NOMO-1 treated with DMSO at 0.1 percent for 48 hours (cell line): ENCODE measurements around the gene ITPK1.
"Not testable (repeated sequence)": the region's sequence is repeated elsewhere in the genome, so short reads cannot be mapped to it uniquely, and the experiment has no call there.

Experiments
- DNase-seq: peaks from one replicate; lab custom pipeline; 2025; ENCODE audit not compliant: unreplicated experiment; lab: John Stamatoyannopoulos, UW

Gene ITPK1

DNA sequence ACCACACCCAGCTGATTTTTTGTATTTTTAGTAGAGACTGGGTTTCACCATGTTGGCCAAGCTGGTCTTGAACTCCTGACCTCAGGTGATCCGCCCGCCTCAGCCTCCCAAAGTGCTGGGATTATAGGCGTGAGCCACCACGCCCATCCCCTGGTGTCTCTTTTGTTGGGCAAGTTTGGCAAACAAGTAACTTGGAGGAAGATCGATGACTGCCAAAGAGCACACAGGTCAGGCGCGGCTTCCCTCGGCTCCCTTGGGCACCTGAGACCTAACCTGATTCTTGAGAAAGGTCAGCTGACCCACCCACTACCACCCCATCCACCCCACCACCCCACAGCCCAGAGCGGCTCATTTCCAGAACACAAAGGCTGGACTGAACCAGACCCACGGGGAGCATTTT is 9.9 kb downstream of the ITPK1 start:
- not testable (repeated sequence) for DNase-seq

DNA sequence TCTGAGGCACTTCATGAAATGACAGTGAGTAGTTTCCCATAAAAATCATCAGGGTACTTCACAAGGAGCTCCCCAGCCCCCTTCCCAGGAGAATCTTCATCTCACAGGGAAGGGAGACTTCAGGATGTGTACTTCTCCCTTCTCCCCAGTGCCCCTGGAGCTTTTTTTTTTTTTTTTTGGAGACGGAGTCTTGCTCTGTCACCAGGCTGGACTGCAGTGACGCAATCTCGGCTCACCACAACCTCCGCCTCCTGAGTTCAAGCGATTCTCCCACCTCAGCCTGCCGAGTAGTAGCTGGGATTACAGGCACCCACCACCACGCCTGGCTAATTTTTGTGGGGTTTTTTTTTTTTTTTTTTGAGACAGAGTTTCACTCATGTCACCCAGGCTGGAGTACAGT is 10.4 kb downstream of the ITPK1 start:
- peak; percentile 59 for DNase-seq

DNA sequence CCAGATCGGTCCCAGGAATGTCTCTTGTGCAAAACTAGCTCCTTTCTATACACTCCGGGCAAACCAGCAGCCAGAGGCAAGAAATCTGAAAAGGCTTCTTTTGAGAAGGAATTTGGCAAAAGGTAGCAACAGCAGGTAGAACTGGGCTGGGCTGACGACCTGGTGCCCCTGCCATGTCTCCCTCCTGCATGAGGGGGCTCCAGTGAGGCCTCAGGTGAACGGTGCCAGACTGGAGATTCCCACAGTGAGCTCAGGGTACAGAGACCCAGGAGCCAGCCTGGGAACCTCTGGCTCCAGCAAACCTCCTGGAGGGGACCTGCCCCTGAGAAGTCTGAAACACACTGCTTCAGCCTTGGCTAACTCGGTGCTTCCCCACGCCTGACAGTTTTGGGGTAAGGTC is 10.8 kb downstream of the ITPK1 start:
- no peak for DNase-seq

DNA sequence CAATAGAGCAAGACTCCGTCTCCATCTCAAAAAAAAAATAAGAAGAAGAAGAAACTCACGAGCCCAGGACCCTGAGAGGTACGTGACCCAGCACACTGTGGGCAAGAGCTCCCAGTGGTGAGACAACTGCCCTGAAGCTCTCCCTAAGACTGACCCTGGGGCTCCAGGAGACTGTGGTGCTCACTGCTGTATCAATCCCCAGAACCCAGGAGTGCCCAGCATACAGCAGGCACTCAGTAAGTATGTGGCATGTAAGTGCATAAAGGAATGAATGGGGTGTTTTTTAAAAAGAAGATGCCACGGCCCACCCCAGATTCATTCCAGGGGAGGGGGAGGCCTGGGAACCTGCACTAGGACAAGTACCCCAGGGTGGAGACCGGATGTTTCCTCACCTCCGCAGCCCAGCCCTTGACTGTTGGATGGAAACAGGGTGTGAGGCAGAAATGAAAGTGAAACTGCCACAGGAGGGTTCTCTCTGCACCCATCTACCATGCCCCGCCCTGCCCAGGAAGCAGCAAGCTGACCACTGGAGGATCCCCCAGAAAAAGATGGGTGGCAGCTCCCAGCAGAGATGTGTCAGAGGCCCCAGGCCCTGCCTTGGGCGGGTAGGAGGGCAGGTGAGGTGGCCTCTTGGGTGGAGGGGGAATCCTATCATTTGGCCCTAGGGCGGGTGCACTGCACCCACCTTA is 12.2 kb downstream of the ITPK1 start:
- DNase-seq = peak; percentile 74

DNA sequence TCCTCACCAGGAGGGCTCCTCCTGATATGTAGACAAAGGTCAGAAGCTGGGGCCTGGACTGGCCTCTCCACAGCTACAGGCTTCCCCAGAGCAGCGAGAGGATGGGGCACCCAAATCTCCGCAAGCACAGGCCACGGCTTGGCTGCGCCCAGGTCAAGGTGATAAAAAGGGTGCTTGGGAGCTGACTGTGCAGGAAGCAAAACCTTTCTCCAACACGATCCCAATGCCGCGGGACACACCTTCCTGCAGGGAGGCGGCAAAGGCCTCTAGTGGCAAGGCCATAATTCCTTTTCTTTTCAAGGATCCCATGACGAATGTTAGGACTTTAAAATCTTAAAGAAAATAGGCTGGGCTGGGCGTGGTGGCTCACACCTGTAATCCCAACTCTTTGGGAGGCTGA is 13.6 kb downstream of the ITPK1 start:
- no peak for DNase-seq

DNA sequence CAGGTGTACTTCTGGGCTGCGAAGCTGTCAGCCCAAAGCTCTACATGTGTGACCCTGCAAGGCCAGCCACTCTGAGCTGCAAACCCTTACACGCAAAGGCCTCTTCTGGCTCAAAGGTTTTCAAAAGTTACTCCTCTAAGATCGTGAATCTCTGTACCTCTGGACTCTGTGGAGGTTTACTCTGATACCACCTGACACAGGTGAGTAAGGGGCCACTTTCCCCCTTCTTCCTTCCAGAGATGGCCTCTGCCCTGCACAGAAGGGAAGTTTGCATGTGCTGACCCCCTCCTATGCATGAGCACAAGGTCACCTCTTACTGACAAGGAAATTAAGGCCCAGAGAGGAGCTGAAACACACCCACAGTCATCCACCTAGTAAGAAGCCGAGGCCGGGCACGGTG is 14.5 kb downstream of the ITPK1 start:
- DNase-seq = no peak

DNA sequence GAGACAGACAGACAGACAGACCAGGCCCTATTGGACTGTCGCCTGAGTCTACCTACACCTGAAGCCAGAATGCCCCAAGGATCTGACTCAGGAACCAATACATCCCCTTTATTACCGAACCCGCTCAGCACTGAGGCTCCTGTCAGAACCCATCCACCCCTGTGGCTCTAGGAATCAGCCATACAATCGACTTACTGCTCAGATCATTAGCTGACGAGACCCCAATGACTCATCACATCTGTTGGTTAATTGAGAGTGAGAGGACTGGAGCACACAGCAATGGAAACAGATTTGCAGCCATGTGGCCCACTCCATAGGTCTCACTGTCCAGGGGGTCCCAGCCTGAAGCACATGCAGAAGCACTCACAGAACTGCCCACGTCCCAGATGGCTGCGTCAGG is 15.2 kb downstream of the ITPK1 start:
- no peak for DNase-seq

DNA sequence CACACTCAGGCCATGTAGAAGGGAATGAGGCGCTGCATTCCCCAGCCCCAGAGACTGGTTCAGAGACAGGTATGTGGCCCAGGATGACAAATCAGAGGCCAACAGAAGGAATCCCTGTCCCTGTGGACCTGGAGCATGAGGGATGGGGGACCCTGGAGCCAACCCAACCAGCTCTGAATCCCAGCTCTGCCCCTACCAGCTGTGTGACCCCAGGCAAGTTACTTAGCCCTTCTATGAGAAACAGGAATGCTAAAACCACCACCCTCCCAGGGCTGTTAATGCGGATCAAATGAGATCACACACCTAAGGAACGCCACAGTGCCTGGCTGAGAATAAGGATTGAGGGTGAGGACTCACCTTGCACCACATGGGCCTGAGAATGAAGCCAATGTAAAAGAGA is 15.6 kb downstream of the ITPK1 start:
- no peak for DNase-seq

DNA sequence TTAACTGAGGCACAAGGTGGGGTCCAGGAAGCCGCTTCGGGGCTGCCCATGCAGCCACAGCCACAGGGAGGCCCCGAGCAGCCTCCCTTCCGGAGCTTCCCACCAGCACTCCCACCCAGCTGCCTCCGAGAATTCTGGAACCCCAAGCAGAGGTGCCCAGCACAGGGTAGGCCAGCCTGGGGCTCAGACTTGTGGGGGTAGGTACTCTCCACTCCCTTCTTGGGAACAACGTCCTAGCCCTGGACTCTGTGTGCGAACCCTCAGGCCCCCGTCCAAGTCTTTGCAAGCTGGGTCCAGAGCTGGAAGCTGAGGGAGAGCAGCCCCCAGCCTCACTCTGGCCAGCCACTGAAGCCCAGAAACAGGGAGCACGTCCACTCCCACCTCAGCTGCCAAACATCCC is 16.1 kb downstream of the ITPK1 start:
- no peak for DNase-seq

DNA sequence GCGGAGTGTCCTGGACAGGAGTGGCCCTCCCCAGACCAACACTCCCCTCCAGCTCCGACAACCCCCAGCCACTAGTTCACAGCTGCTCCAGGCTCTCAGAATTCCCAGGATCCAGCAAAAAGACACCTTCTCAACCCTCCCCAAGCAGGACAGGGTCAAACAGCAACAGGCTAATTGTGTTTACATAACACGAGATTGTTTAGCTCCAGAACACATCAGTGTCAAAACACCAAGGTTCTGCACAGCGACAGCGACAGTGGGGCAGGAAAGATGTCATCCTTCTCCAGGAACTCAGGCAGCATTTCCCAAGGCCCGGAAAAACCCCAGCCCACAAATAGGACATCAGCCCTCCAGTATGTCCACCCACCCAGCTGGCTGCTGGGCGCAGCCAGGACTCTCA is 16.5 kb downstream of the ITPK1 start:
- DNase-seq = no peak

DNA sequence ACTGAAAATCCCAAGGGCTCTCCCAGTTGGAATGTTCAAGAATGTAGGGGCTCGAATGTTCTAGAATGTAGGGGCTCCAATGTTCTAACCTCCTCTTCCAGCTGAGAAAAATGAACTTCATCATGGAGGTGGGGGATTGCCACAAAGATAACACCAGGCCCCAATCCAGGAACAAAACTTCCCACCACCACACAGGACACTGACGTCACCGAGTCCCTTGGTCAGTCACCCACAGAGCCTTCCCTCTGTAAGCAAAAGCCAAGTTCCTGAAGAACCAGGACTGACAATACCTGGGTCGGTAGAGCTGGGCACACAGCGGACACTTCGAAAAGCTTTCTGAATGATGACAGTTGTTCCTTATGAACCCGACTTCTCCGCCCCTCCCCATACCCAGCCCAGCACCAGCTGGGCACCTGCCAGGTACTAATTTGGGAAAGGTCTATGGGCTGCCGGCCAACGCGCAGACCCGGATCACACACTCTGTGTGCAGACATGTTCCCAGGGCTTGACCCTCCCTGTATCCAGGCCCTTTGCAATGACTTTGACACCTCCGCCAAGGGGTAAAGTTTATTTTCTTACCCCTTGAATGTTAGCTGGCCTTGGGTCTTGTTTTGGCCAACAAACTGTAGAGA is 18.9 kb downstream of the ITPK1 start:
- DNase-seq = no peak

DNA sequence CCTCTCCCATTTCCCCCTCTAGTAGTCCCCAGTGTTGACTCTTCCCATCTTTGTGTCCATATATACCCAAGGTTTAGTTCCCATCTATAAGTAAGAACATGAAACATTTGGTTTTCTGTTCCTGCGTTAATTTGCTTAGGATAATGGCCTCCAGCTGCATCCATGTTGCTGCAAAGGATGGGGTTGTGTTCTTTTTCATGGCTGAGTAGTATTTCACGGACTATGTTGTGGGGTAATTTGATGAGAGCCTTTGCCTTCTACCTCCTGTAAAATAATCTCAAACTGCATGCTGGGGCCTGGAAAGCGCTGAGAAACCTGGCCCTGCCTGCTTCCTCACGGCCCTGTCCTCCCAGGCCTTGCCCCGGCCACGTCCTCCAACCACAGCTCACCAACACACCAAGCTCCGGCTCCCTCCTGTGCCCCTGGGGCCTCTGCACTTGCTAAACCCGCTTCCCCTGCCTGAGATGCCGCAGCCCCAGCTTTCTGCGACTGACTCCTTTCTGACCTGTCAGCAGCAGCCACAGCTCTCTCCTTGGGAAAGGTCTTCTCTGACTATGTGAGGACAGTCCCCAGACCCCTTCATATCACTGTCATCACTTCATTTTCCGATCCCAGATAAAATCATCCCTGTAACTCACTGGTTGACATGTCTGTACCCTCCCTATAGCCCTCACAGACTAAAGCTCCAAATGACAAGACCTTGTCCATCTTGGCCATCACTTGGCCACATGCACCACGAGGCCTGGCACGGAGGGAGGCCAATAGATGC is 19.8 kb downstream of the ITPK1 start:
- DNase-seq = no peak

DNA sequence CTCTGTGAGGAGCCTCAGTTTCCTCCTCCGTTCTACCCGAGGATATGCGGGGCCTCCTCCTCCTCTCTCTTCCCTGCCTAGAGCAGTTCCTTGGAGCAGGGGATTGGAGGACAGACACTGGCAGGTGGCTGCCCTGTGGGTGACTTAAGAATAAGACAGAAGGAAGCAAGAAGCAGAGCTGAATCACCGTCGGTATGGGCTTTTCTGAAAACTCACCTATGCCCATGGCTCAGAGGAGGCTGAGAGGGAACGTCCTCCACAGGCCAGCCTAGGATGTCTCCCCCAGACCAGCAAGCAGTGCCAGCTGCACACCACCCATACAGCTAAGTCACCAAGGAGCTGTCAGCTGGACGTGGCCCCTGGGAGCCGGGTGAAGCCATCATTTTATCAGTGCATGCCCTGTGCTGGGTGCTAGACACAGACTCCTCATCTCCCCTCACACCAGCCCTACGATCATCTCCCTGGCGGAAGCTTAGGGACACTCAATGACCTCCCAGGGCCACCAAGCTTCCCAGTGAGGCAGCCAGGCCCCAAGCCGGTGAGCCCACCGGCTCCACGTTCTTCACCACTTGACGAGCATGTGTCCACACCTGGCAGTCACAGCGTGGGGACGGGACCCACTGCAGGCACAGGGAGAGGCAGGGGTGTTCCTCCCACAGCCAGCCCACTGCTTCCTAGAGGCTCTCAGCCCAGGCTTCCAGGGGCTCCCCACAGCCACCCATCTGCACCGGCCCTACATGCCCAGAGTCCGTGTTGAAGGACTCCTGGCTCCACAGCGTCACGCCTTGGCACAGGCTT is 21.4 kb downstream of the ITPK1 start:
- no peak for DNase-seq

DNA sequence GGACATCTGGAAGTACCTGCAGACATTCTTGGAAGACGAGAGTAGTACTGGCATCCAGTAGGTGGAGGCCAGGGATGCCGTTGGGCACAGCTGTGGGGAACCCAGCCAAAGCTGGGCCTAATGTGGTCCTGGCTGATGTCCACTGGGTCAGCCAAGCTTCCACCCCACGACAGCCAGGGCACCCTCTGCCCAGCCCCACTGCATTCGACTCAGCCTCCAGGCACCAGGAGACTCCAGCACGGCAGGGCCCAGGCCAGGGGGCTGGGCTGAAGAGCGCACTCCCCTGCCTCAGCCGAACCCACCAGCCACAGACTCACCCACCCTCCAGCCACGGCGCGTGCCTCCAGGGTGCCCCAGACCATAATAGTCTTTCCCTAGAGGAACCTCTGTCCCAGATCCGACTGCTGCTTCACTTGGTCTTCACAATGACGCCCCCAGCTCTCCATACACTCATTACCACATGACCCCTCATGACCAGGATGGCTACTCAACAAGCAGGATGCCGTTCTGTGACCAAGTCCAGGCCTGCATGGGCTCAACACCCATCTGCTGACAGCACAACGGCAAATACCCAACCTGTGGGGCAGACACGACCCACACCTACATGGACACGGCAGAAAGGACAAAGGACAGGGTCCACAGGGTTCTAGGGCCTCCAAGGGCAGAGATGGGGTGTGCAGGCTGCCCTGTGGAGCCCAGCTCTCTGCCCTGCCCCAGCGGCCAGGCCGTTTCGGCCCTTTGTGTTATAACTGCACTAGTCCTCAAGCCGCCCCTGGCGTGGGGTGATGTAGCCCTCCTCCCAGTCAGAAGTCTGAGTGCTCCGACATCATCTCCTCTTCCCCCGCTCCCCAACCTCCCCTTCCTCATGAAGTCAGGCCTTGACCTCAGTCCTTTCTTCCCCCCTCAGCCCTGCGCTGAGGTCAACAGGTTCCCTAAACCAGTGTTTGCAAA is 22.8 kb downstream of the ITPK1 start:
- DNase-seq = no peak

DNA sequence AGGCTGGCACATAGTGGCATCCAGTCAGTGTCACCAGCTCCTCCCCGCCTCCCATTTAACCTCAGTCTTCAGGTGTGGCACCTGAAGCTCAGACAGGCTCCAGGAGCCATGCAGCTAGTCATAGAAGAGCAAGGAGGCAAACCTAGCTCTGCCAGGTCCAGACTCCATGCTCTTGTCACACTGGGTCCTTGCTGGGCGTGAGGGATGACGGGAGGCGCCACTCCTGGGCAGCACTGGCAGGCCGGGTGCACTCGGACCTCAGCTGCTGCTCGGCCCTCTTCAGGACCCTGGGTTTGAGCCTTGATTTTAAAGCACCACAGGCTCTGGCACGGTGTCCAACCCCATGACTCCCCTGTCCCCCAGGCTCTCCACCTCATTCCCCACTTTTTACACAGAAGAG is 24.1 kb downstream of the ITPK1 start:
- no peak for DNase-seq

DNA sequence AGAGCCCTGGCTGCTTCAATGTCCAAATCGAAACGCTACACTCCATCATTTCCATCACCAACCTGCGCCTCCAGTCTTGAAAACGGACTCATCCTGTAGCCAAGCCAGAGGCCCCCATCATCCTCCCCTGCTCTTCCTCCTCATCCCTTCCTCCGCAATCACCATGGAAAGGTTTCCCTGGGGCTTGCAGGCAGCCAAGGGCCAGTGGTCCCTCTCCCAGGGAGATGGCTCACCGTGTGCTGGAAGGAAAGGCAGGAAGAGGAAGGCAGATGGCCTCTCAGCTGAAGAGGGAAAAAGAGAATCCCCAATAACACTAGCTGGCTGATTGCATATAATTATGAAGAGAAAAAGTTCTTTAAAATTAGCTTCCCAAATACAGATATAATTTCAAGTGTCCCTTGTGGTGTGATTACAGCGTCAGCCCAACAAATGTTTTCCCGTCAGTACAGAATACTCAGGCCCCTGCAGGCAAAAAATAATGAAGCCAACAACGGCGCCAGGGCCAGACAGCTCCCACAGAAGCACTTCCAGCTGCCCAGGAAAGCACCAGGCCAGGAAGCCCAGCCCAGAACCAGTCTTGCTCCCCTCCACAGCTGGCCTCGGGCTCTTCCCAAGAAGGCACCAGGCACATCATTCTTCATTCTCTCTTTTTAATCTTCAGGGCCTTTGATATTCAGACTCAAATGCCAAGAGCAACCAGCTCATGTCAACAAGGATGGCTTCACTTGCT is 24.7 kb downstream of the ITPK1 start:
- DNase-seq = no peak

DNA sequence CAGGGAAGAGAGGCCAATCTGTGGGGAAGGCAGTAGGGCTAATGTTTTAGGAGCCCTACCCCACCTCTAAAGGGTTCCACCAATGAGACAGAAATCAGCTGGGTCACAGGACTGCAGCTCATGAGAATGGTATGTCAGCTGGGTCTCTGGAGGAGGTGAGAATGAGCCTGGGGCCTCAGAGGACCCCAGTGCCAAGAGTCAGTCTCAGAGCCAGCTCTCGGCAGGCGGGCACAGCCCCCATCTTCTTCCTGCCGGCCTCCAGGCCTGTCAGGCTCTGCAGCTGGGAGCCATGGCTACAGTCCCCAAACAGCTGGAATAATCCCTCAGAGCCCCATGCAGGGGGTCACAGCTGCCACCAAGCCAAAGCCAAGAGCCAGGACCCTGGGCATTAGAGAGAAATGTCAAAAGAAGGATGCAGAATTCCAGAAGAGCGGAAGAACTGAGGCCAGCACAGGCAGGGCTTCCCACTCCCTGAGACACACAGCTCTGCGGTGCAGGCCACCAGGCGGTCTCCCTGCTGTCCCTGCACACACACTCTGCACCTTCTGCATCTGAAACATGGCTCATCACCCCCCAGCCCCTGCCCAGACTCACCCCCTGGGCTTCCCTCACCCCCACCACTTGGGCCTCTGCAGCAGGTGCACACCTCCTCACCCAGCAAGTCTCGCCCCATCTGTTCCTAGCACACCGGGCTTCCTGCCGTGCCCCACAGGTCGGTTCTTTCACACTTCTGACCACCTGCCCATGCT is 26.0 kb downstream of the ITPK1 start:
- no peak for DNase-seq

DNA sequence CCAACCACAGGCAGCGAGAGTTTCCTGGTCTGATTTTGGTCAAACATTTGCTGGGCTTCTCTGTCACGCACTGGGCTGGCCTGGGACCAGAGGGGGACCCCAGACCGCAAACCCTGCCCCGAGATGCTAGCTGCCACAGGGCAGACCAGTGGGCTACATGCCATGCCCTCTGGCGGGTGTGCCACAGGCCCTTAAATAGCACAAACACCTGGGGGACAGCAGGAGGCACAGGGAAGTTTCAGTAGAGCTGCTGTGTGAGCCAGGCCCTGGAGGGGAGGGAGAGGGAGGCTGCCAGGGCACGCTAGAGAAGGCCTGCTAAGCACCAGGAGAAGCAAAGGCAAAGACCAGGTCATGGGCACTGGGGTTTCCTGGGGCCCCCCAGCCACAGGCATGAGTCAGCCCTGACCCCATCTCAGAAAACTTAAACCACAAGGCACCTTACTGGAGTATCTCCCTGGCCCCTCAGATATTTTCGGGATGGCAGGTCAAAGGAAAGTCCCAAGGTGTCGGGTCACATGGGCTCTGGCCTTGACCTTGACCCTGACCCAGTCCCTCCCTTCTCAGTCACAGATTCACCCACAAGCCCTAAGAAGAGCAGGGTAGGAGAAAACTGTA is 29.2 kb downstream of the ITPK1 start:
- DNase-seq = peak; percentile 7

DNA sequence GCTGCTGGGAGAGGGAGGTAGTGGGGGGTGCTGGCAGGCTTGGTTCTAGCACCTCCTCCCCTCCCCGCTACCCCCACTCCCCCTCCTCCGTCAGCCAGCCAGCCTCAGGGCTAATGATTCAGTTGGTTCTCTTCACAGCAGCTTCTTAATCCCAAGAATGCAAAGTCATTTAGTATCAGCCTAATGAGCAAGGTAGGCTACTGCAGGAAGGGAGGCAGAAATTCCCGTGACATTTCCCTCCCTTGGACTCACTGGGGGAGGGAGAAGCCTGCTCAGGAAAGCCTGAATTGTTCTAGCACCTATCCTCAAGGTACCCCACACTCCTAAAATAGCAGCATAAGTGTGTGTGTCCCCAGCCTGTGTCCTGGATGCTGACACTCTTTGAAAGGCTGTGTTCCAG is 29.8 kb downstream of the ITPK1 start:
- no peak for DNase-seq
